ENCODE measurements around the gene CNIH4.

- TF ChIP-seq POLR2AphosphoS5 (IDR thresholded peaks at IDR 0.05; ENCODE audit: borderline replicate concordance, low read depth, low read length) (no peak), EZH2 (IDR thresholded peaks at IDR 0.05) (no peak), FOXP2 (optimal IDR thresholded peaks at IDR 0.05; ENCODE audit: control extremely low read depth, extremely low read length, insufficient read depth) (no peak)
These were observed 16.4 kb downstream of the CNIH4 start for GRCh38 chr1:224373008-224373590.
